ENCODE measurements around the gene COL16A1. TPM values are rescaled to one million over a fixed set of nuclear protein-coding genes. Genes with fewer than 3 reads are reported as not detected.

COL16A1 gene
- total RNA-seq, 1 experiment from 2014 or later, result 0.50 TPM

- Mint-ChIP-seq H3K27ac (ENCODE audit: unreplicated experiment) (no peak overlapping the region), H3K4me3 (ENCODE audit: unreplicated experiment) (no peak overlapping the region), H3K36me3 (ENCODE audit: insufficient read depth, unreplicated experiment) (no peaks in the 10 kb centered on the region), H3K9me3 (ENCODE audit: unreplicated experiment) (no peaks in the 10 kb centered on the region), H3K4me1 (ENCODE audit: low read depth, unreplicated experiment) (peaks cover 7% of the 10 kb centered on the region), H3K27me3 (ENCODE audit: insufficient read depth, unreplicated experiment) (no peaks in the 10 kb centered on the region)
- ChIA-PET POLR2A (no interaction called here), CTCF (interaction anchor here (0.6 to 0.7 kb wide), 2 partner anchors 11 to 12 kb away, joined by 3 read pairs; no protein-coding TSS in a partner anchor)
- TF ChIP-seq, protein P1, sequence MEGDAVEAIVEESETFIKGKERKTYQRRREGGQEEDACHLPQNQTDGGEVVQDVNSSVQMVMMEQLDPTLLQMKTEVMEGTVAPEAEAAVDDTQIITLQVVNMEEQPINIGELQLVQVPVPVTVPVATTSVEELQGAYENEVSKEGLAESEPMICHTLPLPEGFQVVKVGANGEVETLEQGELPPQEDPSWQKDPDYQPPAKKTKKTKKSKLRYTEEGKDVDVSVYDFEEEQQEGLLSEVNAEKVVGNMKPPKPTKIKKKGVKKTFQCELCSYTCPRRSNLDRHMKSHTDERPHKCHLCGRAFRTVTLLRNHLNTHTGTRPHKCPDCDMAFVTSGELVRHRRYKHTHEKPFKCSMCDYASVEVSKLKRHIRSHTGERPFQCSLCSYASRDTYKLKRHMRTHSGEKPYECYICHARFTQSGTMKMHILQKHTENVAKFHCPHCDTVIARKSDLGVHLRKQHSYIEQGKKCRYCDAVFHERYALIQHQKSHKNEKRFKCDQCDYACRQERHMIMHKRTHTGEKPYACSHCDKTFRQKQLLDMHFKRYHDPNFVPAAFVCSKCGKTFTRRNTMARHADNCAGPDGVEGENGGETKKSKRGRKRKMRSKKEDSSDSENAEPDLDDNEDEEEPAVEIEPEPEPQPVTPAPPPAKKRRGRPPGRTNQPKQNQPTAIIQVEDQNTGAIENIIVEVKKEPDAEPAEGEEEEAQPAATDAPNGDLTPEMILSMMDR (IDR thresholded peaks at IDR 0.05; ENCODE audit: insufficient read depth in 1 of 2, low read depth in 1 of 2, low read length in 1 of 2, severe bottlenecking in 1 of 2, unreplicated experiment in 1 of 2), result no peak
- H3K36me3 ChIP-seq (ENCODE audit: control insufficient read depth, insufficient read depth, low read length), result no peaks in the 10 kb centered on the region
- no peaks in the 10 kb centered on the region for H3K4me1 ChIP-seq
- no peak overlapping the region for H3K4me3 ChIP-seq (ENCODE audit: low read depth, low read length)
- no peaks in the 10 kb centered on the region for H3K9me3 ChIP-seq
- H3K27me3 ChIP-seq (replicated peaks; ENCODE audit: control insufficient read depth, insufficient read depth, low read length), result no peaks in the 10 kb centered on the region
- intact Hi-C loops (cut with micrococcal nuclease; ENCODE audit: unreplicated experiment), result no loop called here
- no peak for DNase-seq
- no TSS peak for BruUV-seq (replicated peaks)
Observed at GRCh38 chr1:31671561-31672201, 32.1 kb downstream of the COL16A1 start.

DNA sequence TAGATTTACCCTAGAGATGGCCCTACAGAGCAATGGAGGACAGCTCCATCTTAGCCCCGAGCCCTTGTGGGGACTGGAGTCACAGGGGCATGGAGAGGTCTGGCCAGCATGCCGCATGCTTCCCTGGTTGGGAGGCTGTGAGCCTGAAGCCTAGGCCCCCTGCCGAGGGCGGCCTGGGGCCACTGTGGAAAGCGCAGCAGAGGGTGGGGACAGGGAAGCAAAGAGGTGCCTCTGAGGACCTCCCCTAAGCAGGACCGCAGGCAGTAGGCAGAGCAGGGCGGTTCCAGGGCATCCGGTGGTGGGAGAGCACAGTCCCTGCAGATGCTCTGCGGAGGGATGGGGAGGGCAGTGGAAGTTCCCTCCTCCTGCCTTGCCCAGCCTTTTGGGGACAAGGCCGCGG is 32.7 kb downstream of the COL16A1 start:
- BruUV-seq (replicated peaks), result no TSS peak
- POLR2A ChIA-PET, result no interaction called here
- no peaks in the 10 kb centered on the region for H3K27me3 ChIP-seq (replicated peaks; ENCODE audit: control insufficient read depth, insufficient read depth, low read length)
- Mint-ChIP-seq H3K4me1 (ENCODE audit: low read depth, unreplicated experiment) (peaks cover 7% of the 10 kb centered on the region), H3K36me3 (ENCODE audit: insufficient read depth, unreplicated experiment) (no peaks in the 10 kb centered on the region), H3K27me3 (ENCODE audit: insufficient read depth, unreplicated experiment) (no peaks in the 10 kb centered on the region), H3K27ac (ENCODE audit: unreplicated experiment) (no peak overlapping the region), H3K9me3 (ENCODE audit: unreplicated experiment) (no peaks in the 10 kb centered on the region), H3K4me3 (ENCODE audit: unreplicated experiment) (no peak overlapping the region)
- no peak for DNase-seq
- no peaks in the 10 kb centered on the region for H3K4me1 ChIP-seq
- TF ChIP-seq, protein P1 (IDR thresholded peaks at IDR 0.05; ENCODE audit: insufficient read depth in 1 of 2, low read depth in 1 of 2, low read length in 1 of 2, severe bottlenecking in 1 of 2, unreplicated experiment in 1 of 2), result no peak
- H3K4me3 ChIP-seq (ENCODE audit: low read depth, low read length), result no peak overlapping the region
- H3K9me3 ChIP-seq, result no peaks in the 10 kb centered on the region
- CTCF ChIA-PET, result no interaction called here
- intact Hi-C loops (cut with micrococcal nuclease; ENCODE audit: unreplicated experiment), result no loop called here
- H3K36me3 ChIP-seq (ENCODE audit: control insufficient read depth, insufficient read depth, low read length), result no peaks in the 10 kb centered on the region

DNA sequence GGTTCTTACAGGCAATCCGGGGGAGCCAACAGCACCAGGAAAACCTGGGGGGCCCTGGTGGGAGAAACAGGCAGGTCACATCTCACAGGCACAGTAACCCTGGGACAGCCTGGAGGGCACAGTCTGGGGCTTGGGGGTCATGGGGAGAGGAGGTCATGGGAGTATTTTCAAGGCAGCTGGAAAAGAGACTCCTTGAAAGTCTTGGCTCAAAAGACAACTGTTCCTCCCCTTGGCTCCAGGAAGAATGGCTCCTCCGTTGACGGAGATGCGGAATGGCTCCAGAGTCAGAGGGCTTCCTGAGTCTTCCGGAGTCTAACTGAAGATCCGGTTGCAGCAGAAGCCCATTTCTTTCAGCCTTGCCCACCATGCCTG is 33.2 kb downstream of the COL16A1 start:
- no peaks in the 10 kb centered on the region for H3K27me3 Mint-ChIP-seq (ENCODE audit: insufficient read depth, unreplicated experiment)
- H3K4me3 Mint-ChIP-seq (ENCODE audit: unreplicated experiment), result no peak overlapping the region
- no peaks in the 10 kb centered on the region for H3K27me3 ChIP-seq (replicated peaks; ENCODE audit: control insufficient read depth, insufficient read depth, low read length)
- BruUV-seq (replicated peaks), result no TSS peak
- no peaks in the 10 kb centered on the region for H3K4me1 ChIP-seq
- peaks cover 5% of the 10 kb centered on the region for H3K4me1 Mint-ChIP-seq (ENCODE audit: low read depth, unreplicated experiment)
- no peaks in the 10 kb centered on the region for H3K9me3 ChIP-seq
- H3K27ac Mint-ChIP-seq (ENCODE audit: unreplicated experiment), result no peak overlapping the region
- DNase-seq, result no peak
- ChIA-PET POLR2A (no interaction called here), CTCF (interaction anchor here (0.8 to 1.1 kb wide), 2 partner anchors 45 to 119 kb away, joined by 3 read pairs; no protein-coding TSS in a partner anchor)
- no peaks in the 10 kb centered on the region for H3K9me3 Mint-ChIP-seq (ENCODE audit: unreplicated experiment)
- intact Hi-C loops (cut with micrococcal nuclease; ENCODE audit: unreplicated experiment), result no loop called here
- no peaks in the 10 kb centered on the region for H3K36me3 Mint-ChIP-seq (ENCODE audit: insufficient read depth, unreplicated experiment)
- no peak overlapping the region for H3K4me3 ChIP-seq (ENCODE audit: low read depth, low read length)
- no peaks in the 10 kb centered on the region for H3K36me3 ChIP-seq (ENCODE audit: control insufficient read depth, insufficient read depth, low read length)
- TF ChIP-seq, protein P1 (IDR thresholded peaks at IDR 0.05; ENCODE audit: insufficient read depth in 1 of 2, low read depth in 1 of 2, low read length in 1 of 2, severe bottlenecking in 1 of 2, unreplicated experiment in 1 of 2), result no peak

All from Caco-2 (cell line).